Psoas muscle (tissue), 8 donors: Measurements from ENCODE around the gene SYMPK. TPM values are rescaled to one million over a fixed set of nuclear protein-coding genes. Genes with fewer than 3 reads are reported as not detected.

Experiments
- ATAC-seq, 4 donors: fragments of 200-7000 bp; cut with Tn5 transposase; one replicate each; pipeline ENCODE4 v1.9.1; 2020; ENCODE audit warnings: moderate library complexity in 3 of 4, mild to moderate bottlenecking in 2 of 4
- DNase-seq, 2 donors: peaks; one replicate each; pipeline ENCODE4 v3.0.0-alpha.2; 2020
- H3K27ac ChIP-seq: fragments of 200-600 bp; one replicate; pipeline ENCODE4 v1.8.0; 2022
- H3K27me3 ChIP-seq, 3 donors: fragments of 200-600 bp in 1 of 3; one replicate each; pipeline versions ENCODE4 v1.6.1 to v1.8.0; 2013 to 2022; ENCODE audit warnings: low read length in 2 of 3, mild to moderate bottlenecking in 2 of 3, moderate library complexity in 1 of 3; ENCODE audit not compliant: insufficient read depth in 3 of 3
- H3K36me3 ChIP-seq, 2 donors: fragments of 200-600 bp in 1 of 2; one replicate each; pipeline versions ENCODE4 v1.6.1 to v1.8.0; 2013 to 2022; ENCODE audit warnings: low read depth in 1 of 2, mild to moderate bottlenecking in 1 of 2, moderate library complexity in 1 of 2; ENCODE audit not compliant: insufficient read depth in 1 of 2
- H3K4me1 ChIP-seq: fragments of 200-600 bp; one replicate; pipeline ENCODE4 v1.8.0; 2022
- H3K4me3 ChIP-seq: fragments of 200-600 bp; one replicate; pipeline ENCODE4 v1.8.0; 2022; ENCODE audit warnings: mild to moderate bottlenecking
- H3K9me3 ChIP-seq: fragments of 200-600 bp; one replicate; pipeline ENCODE4 v1.8.0; 2022
- WGBS, 3 donors: extraction: QIAGEN DNeasy Blood & Tissue Kit; methylation state at CpG; one replicate each; pipeline versions ENCODE4 v1.1.6 to v1.1.7; 2013; 5-methylcytosine and 5-hydroxymethylcytosine counted together
- intact Hi-C, 2 donors: fragments of 100-400 bp; cut with DNase I; formaldehyde crosslinking; loops; one replicate each; pipeline versions ENCODE4 v1.11.0 to v1.14.2; 2022
- polyA plus RNA-seq, 3 donors: library from polyadenylated mRNA; stranded (reverse); fragments of 200-250 nt; gene quantifications; one replicate each; pipeline ENCODE4 v1.2.3, GENCODE V29; 2013
- total RNA-seq, 4 donors: library from RNA; stranded (reverse); fragmentation: NEBNext Ultra II Directional in 2 of 4; extraction: Animal tissue kit (Norgen Biotek cat#: 25700) in 2 of 4; gene quantifications; one replicate each; pipeline versions ENCODE4 v1.2.1 to v1.2.4, GENCODE V29; 2021 to 2023
- TF ChIP-seq, protein P1 (sequence below): fragments of 200-600 bp; IDR thresholded peaks from one replicate; pipeline ENCODE4 v1.8.0; 2022; ENCODE audit warnings: antibody characterized with exemption
- donor health status: healthy with polysubstance abuse.
- donor health status: DM: no; HTN: no; CAD: no; lungs with moderate emphysema.
- donor health status: Bipolar disorder and iron deficiency.
- donor health status: healthy.
- donor health status: DM: yes; HTN: yes; CAD: no.
- donor health status: DM: no; HTN: no; CAD: no.
- donor health status: DM: no; HTN: no; CAD: no.
- donor health status: DM: yes; HTN: yes; CAD: no.

Gene SYMPK
- total and polyA plus RNA-seq, 7 donors = 27.6 to 80.3 (median 47.6) TPM

GRCh38 chr19:45823182-45823581, 39.8 kb downstream of the SYMPK start:
- Histone ChIP-seq H3K9me3 (no peaks in the 10 kb centered on the region), H3K27me3 (no peaks in the 10 kb centered on the region), H3K27ac (no peak overlapping the region), H3K4me3 (no peak overlapping the region), H3K4me1 (peaks cover 5% of the 10 kb centered on the region), H3K36me3 (peaks cover 4 to 77% of the 10 kb centered on the region in 2 donors)
- TF ChIP-seq, protein P1, sequence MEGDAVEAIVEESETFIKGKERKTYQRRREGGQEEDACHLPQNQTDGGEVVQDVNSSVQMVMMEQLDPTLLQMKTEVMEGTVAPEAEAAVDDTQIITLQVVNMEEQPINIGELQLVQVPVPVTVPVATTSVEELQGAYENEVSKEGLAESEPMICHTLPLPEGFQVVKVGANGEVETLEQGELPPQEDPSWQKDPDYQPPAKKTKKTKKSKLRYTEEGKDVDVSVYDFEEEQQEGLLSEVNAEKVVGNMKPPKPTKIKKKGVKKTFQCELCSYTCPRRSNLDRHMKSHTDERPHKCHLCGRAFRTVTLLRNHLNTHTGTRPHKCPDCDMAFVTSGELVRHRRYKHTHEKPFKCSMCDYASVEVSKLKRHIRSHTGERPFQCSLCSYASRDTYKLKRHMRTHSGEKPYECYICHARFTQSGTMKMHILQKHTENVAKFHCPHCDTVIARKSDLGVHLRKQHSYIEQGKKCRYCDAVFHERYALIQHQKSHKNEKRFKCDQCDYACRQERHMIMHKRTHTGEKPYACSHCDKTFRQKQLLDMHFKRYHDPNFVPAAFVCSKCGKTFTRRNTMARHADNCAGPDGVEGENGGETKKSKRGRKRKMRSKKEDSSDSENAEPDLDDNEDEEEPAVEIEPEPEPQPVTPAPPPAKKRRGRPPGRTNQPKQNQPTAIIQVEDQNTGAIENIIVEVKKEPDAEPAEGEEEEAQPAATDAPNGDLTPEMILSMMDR = no peak
- DNase-seq = no peak
- intact Hi-C loops = no loop called here
- ATAC-seq = no peak
- 91 to 95% (median 94%) methylated on average over 12 of the region's 12 CpGs for WGBS, 3 donors

DNA sequence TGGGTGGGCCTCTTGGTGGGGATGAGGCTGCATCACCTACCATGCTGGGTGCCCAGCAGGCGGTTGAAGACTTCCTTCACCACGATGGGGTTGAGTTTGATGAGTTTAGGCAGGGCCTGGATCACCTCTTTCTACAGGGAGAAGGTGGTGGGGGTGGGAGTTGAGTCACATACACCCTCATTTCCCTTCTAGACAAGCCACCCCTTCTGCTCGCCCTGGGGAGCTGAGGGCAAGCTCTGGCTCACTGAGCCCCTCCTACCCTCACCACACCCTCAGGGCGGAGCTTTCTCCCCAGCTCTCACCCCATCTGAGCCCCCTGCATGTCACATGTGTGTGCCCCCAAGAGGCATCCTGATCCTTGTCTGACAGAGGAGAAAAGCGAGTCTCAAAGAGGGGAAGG, 40.2 kb downstream of the SYMPK start:
- peaks cover 5% of the 10 kb centered on the region for H3K4me1 ChIP-seq
- H3K27ac ChIP-seq = no peak overlapping the region
- DNase-seq (no peak), ATAC-seq (no peak)
- H3K4me3 ChIP-seq = no peak overlapping the region
- H3K27me3 ChIP-seq = no peaks in the 10 kb centered on the region
- H3K36me3 ChIP-seq = peaks cover 4 to 72% of the 10 kb centered on the region in 2 donors
- H3K9me3 ChIP-seq = no peaks in the 10 kb centered on the region
- intact Hi-C loops = no loop called here
- WGBS, 3 donors = 87 to 95% (median 90%) methylated on average over 5 of the region's 5 CpGs
- TF ChIP-seq, protein P1 = no peak

GRCh38 chr19:45821570-45821969, 41.4 kb downstream of the SYMPK start:
- peaks cover 5% of the 10 kb centered on the region for H3K4me1 ChIP-seq
- H3K4me3 ChIP-seq = no peak overlapping the region
- no peaks in the 10 kb centered on the region for H3K9me3 ChIP-seq
- ATAC-seq = no peak
- H3K36me3 ChIP-seq = peaks cover 4 to 60% of the 10 kb centered on the region in 2 donors
- no peak overlapping the region for H3K27ac ChIP-seq
- WGBS, 3 donors = 77 to 87% (median 83%) methylated on average over 9 to 10 of the region's 10 CpGs
- peak in 1 of 2 donors; percentile 40 for DNase-seq
- TF ChIP-seq, protein P1 = no peak
- intact Hi-C loops = no loop called here
- H3K27me3 ChIP-seq = no peaks in the 10 kb centered on the region

DNA sequence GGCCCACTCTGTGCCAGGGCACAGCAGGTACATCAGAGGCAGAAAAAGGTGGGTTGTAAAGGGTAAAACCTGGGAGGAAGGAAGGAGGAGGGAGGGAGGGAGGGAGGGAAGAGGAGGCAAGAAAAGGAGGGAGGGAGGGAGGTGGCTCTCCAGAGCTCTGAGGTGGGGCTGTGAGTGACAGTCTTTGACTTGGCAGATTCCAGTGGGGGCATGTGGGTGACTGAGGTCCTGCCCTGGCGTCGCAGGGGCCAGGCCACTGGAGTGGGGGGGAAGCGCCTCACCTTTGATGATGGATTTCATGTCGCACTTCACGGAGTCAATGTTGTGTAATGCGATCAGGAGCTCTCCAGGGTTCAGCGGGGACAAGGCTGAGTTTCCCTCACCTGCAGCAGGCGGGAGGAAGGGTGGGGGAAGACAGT, 41.8 kb downstream of the SYMPK start:
- Histone ChIP-seq H3K27me3 (no peaks in the 10 kb centered on the region), H3K27ac (no peak overlapping the region), H3K36me3 (peaks cover 4 to 56% of the 10 kb centered on the region in 2 donors), H3K9me3 (no peaks in the 10 kb centered on the region), H3K4me1 (peaks cover 5% of the 10 kb centered on the region), H3K4me3 (no peak overlapping the region)
- DNase-seq (no peak), ATAC-seq (no peak)
- 67 to 82% (median 79%) methylated on average over 8 of the region's 8 CpGs for WGBS, 3 donors
- TF ChIP-seq, protein P1 = no peak
- intact Hi-C loops = no loop called here

GRCh38 chr19:45820413-45821102, 42.4 kb downstream of the SYMPK start:
- Histone ChIP-seq H3K36me3 (peaks cover 4 to 50% of the 10 kb centered on the region in 2 donors), H3K9me3 (no peaks in the 10 kb centered on the region), H3K4me3 (no peak overlapping the region), H3K4me1 (peaks cover 5% of the 10 kb centered on the region), H3K27me3 (no peaks in the 10 kb centered on the region), H3K27ac (no peak overlapping the region)
- ATAC-seq (no peak), DNase-seq (no peak)
- intact Hi-C loops = no loop called here
- TF ChIP-seq, protein P1 = no peak
- 73 to 78% (median 77%) methylated on average over 19 to 20 of the region's 20 CpGs for WGBS, 3 donors
